GM19099 (cell line): Measurements from ENCODE around the gene NCKAP5.

Experiments
- POLR2A ChIP-seq: IDR thresholded peaks from 3 replicates; pipeline ENCODE4 v1.6.1; 2011; ENCODE audit warnings: low read depth; ENCODE audit not compliant: insufficient read length; ENCODE audit errors: extremely low read depth

NCKAP5 gene

DNA sequence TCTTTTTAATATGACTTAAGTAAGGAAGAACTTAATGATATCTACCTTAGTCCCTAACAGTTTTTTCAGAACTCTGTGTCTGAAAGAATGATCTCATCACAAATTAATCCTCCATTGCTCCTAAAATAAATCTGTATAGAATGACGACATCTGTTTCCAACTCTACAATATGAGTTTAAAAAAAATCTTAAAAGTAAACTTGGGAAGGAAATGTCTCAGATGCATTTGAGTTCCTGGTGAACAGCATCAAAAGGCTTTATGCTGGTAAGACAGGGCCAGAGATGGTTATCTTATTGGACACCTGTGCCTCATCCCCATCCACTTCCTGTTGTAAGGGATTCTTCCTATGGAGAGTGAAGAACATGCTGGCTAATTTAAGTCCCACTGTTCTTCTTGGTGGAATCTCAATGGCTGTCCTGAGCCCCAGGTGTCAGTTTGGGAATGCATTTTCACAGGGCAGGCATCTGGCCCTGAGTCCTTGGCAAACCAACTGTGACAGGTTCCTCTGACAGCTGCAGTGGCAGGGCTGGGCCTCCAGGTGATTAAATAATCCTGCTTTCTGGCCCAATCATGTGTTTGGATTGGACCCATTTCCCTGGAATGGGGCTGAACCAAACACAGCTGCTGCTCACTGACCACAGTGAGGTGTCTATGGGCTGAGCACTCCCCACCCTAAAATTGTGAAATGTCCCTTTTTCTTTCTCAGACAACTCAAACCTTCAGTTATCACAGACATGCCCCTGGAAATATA is 12.9 kb upstream of the NCKAP5 start:
- TF ChIP-seq POLR2A = no peak

DNA sequence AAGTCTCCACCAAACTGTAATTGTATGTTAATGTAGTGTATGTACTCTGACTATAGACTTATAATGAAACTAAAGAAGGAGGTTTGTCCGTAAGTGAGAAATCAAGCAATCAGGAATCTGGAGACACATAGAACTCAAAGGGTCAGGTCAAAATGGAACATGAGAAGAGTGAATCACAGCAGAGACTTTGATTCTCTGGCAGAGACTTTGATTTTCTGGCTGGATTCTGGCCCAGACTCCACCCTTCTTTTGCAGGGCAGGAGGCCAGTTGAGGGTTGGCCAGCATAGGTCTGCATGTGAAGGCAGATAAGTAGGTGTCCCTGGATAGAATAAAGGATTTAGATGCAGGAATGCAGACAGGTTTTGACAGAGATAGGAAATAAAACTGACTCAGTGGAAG is 11.0 kb upstream of the NCKAP5 start:
- TF ChIP-seq POLR2A = no peak

DNA sequence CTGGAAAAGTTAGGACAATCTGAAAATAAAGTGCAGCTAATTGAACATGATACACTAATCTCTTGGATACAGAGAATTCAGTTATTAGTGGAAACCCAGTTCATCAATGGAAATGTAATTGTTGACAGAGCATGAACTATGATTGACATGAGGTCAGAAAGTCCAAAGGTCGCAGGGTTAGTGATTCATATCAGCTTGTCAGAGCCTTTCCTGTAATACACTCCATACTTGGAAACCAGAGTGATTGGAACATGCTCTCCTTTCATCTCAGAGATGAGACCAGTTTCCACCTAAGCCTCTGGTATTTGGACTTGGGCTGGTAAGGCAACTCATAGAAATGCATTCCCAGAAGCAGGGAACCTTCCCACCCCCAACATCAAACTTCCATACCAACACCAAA is 8.5 kb upstream of the NCKAP5 start:
- TF ChIP-seq POLR2A = no peak

DNA sequence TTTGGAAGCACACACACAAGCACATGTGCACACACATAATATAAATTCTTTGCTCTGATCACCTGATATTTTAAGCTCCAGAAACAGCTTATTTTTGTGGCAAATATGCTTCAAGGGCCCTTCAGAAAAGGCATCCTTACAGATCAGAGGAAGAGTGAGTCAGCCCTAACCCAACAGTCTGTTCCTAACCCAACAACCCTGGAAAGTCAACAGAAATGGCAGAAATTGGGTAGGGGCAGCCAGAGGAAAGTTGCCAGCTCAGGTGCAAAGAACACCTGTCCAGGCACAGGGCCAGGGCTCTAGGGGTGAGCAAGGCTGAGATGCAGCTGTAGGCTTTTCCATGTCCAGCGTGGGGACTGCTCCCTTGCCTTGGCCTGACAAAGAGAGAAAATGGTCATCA is 6.4 kb upstream of the NCKAP5 start:
- TF ChIP-seq POLR2A = no peak

DNA sequence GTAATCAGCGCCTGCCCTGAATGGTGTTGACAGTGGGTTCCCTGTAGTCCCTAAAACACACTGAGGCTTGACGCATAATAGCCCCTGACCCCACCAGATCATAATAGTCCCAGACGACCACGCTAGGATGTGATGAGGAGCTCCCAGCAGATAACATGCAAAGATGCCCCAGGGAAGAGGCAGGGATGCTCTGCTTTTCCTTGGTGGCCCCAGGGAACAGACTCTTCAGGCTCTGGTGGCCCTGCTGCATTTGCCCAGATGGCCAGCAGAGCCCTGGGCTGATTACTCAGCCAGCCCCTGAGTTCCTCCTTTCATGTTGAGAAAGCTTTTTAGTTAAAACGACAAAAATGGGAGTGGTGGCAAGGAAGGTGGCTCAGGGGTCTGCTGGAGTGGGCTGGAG is 5.9 kb upstream of the NCKAP5 start:
- no peak for TF ChIP-seq POLR2A

DNA sequence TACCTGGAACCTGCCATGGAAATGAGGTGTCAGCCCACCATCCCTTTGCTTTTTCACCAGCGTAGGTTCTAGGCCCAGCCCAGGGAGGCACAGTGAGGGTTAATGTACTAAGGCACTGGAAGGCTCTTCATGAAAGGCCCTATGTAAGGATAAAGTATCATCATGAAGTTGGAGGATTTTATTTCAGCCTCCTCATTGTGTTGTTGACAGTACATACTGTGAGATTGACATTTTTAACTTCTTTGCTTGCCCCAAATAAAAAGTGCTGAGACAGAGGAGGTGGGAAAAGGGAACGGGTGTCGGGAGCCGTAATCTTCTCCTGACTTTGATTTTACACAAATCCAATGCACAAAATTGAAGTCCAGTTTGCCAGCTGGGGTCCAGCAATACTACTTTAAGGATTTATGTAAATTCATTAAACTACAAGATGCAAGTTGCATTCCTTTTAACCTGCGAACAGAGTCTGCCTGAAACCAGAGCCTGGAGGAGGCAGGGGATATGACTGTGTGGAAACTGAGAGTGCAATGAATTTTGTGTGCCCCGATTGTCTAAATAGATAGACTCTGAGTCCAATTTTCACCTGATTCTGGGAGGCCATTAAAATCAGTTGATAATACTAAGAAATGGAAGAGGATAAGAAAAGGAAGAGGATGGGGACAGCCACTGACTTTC is 5.4 kb upstream of the NCKAP5 start:
- TF ChIP-seq POLR2A = no peak

DNA sequence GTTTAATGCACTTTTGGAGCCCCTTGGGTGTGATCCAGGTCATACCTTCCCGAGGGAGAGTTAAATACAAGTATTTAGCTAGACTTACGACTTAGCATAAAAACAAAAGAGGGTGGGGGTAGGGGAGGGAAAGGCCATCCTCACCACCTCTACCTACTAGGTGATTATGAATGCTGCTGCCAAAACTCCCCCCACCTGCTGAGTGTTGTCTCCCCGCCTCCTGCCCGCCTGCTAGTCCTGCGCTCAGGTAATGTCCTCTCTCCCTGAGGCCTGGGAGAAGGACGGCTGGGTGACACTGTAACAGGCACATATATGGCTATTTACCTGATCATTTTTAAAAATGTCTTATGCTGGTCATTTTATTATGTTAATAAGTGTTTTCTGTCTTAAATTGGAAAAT is 3.0 kb upstream of the NCKAP5 start:
- TF ChIP-seq POLR2A = no peak

DNA sequence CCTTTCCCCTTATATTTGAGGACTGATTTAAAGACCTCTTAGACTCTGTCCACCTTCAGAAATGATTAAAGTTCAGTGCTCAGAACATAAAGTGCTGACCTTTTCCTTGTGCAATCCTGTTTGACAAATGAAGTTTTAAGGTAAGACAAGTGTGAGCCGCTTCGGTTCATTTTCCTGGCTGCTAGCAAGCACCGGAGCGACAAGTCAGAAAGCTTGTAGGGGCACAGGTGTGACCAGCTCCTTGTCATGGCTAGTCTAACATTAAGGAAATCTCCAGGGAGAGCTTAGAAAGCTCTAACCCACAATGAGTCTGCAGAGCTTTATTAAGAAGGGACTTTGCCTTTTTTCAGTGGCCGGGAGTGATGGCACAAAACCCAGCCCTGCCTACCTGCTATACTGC is 2.3 kb upstream of the NCKAP5 start:
- no peak for TF ChIP-seq POLR2A

DNA sequence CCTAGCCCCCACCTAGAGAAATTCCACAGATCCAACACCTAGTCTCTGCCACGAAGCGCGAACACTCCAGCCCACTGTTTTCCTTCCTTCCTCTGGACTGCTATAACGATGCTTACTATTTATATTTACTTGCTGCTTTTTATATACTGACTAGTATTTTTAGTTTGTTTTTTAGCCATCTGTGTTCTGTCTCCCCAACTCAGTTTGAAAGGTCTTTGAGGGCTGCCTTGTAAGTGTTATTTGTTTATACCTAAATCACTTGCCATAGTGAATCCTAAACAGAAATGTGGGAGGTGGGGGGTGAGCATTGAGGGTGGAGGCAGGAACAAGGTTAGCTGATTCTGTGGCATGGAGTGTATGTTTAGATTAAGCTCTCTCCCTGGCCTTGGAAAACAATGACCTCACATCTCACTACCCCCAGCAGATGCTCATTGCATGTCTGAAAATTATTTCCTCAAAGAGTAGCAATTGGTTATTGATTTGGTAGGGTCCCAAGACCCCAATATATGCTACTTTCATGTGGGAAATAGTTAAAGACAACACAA is 1.1 kb upstream of the NCKAP5 start:
- TF ChIP-seq POLR2A = no peak

DNA sequence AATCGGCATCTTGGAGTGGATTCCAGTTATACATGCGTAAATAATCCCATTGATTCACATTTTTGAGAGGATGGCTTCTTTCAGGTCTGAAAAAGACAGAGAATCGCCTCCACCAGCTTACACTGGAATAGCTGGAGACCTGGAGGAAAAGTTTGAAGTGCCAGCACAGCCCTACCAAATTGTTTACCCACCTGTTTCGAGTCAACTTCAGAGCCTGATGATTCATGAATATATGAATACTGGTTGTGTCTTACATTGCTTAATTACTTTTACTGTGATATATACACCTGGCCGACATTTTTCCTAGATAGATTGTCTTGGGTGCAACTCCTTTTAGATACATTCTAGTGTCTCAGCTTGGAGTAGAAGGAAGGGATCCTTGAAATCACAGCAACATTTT is 335 bp upstream of the NCKAP5 start:
- TF ChIP-seq POLR2A = no peak

DNA sequence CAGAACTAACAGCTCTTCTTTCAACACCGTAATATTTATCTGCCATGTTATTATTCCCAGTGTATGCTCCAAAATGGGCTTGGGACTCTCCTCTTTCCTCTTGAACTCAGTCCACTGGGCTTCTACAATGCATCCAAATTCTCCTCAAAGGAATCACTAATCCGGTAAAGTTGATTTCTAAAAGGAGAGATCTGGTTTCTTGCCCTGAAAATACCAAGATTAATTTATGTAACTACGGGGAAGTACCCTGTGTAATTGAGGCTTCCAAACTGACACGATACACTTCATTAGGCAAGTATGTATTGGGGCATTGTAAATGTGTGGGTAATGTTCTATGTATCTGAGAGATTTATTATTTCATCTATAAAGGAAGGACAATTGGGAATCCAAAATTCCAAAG is 5.7 kb downstream of the NCKAP5 start:
- TF ChIP-seq POLR2A = no peak

DNA sequence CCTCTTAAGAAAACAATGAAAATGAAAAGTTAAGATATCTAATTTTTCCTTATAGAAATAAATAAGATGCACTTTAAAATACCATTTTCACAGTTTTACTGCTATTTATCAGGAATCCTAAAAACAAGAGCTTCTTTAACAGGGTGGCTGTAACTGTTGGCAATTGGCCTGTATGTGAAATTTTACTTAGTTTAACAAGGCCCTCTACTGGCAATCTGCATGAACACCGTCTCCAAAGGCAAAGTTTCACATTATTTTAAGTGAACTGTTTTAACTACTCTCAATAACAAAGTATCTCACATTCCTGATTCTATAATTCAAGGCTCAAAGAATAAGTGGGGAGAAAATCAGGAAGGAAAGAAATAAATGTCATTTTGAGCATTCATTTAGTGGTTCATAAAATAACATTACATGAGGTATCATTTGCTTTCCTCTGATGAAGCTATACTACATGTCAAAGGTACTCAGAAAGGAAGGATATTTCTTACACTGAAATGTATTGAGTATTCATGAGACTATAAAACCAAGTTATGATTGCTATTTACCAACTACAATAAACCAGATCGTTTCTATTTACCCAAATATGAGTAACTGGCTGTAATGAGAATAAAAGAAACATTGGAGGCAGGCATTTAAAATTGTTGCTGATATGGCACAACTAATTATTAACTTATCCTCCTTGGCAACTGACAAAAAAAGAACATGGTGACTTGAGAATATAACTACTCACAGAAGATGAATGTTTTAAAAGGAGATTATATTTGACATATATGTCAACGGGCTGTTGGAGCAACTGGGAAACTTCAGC is 7.0 kb downstream of the NCKAP5 start:
- TF ChIP-seq POLR2A = no peak

DNA sequence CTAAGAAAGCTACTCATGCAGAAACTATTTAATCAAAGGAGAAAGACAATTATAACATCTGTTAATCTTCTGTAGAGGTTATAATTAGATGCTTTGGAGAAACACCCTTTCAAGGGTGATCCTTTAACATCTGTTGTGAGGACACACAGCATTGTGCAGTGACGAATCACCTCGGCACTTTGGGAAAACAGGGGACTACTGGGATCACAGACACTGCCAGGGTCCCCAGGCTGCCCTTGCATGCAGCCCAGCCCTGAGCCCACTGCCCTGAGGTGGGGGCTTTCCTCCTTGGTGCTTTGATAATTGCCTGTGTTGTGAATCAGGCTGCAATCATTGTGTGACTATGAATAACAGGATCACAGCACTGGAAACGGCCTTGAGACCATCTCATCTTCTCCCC is 10.6 kb downstream of the NCKAP5 start:
- TF ChIP-seq POLR2A = no peak

DNA sequence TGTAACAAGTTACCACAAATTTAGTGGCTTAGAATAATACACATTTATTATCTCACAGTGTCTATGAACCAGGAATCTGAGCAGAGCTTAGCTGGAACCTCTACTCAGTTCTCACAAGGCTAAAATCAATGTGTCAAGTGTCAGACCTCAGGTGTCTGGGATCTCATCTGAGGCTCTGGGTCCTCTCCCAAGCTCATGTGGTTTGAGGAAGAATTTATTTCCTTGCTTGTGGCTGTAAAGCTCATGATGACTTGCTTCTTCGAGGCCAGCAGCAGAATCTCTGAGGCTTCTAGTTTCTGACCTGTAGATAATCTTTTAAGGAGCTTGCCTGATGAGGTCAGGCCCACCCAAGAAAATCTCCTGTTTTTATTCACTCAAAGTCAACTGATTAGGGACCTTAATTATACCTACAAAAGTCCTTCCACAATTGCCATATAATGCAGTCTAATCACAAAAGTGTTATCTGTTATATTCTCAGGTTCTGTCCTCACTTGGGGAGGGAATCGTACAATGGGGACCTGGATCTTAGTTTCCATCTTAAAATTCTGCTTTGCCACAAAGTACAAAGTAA is 14.3 kb downstream of the NCKAP5 start:
- TF ChIP-seq POLR2A = no peak

DNA sequence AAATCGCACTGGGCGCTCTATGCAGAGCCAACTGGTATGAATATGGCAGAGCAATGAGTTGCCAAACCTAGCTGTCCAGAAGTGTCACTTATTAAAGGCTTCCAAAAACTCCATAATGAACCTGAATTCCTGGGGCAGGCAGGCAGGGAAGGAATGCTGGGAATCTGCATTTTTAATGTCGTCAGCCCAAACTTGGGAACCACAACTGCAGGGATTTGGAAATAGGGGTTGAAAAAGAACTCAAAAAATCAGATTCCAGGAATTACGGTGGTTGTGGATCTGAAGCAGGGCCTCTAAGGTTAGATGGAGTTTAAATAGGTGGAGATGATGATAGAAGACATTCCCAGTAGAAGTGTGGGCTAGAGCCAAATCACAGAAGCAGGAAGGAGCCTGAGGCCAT is 15.0 kb downstream of the NCKAP5 start:
- no peak for TF ChIP-seq POLR2A
